ENCODE measurements around the gene BBOF1.

Gene BBOF1

DNA sequence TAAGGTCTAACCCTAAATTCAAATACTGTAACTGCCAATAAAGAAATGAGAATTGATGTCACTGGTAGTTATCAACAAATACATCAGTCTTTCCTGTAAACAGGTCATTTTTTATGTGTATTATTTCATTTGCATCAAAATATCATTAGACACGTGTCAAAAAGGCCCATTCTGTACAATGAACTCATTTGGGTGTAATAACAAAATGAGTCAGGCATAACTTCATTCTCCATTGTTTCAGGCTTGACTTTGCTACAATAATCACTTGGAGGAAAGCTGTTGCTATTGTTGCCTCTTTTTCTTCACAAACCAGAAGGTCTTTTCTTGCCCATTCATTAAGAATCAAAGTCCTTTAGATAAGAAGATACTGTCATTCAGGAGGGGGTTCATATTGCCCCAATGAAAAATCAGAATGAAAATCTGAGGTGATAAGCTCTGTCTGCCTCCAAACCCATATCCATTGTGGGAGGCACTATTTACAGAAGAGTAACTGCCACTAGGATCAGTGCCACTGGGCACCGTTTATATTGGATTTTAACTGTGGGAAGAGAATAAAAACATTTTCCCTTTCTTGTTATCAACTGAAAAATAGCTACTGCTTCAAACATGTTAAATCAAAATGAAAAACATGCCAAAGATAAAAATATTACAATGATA, 10.2 kb upstream of the BBOF1 start:
- TF ChIP-seq POLR2A (IDR thresholded peaks at IDR 0.05; ENCODE audit: low read length) (no peak), GATA1 (IDR thresholded peaks at IDR 0.05; ENCODE audit: low read depth, low read length) (no peak)
- DNase-seq: no peak

DNA sequence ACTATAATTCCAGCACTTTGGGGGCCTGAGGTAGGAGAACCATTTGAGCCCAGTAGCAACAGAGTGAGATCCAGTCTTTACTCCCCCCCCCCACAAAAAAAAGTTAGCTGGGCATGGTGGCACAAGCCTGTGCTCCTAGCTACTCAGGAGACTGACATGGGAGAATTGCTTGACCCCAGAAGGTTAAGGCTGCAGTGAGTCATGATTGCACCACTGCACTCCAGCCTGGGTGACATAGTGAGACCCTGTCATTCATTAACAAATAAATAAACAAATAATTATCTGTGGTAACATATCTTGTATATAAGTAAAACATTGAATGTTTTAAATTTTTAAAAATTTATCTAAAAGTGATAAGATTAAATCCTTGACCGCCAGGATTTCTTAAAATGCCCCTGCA, 4.8 kb upstream of the BBOF1 start:
- TF ChIP-seq POLR2A (IDR thresholded peaks at IDR 0.05; ENCODE audit: low read length) (no peak), GATA1 (IDR thresholded peaks at IDR 0.05; ENCODE audit: low read depth, low read length) (no peak)
- DNase-seq: no peak

DNA sequence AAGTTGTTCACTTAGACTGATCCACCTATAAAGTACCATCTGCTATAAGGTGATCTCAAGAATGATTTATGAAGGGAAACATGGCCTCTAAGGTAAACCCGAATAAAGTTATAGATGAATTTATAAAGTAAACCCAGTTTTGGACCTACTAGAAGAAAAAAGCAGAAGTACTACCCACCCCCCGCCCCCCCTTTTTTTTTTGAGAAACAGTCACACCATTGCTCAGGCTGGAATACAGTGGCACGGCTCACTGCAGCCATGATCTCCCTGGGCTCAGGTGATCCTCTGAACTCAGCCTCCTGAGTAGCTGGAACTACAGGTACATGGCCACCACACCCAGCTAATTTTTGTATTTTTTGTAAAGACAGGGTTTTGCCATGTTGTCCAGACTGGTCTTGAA, 4.0 kb upstream of the BBOF1 start:
- TF ChIP-seq POLR2A (IDR thresholded peaks at IDR 0.05; ENCODE audit: low read length) (no peak), GATA1 (IDR thresholded peaks at IDR 0.05; ENCODE audit: low read depth, low read length) (no peak)
- DNase-seq: no peak

- TF ChIP-seq GATA1 (IDR thresholded peaks at IDR 0.05; ENCODE audit: low read depth, low read length) (no peak), POLR2A (IDR thresholded peaks at IDR 0.05; ENCODE audit: low read length) (no peak)
Measured at GRCh38 chr14:74015963-74016362, 3.2 kb upstream of the BBOF1 start.

DNA sequence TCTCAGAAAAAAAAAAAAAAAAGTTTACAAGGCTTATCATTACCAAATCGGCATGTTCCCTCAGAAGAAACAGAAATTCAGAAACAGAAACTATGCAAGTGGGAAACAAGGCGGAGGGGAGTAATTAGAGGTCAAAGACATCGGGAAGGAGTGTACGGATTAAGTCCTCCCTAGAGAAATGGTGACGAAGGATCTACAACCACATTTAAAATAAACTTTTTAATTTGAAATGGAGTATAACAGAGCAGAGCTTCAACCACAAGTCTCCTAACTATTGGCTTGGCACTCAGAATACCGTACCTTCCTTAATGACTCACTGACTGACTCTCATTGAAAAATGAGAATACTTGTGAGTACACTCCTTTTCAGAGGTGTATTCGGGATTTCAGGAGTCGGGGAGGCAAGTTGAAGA, 969 bp upstream of the BBOF1 start:
- DNase-seq: peak; percentile 59 to 72
- no peak for TF ChIP-seq POLR2A (IDR thresholded peaks at IDR 0.05; ENCODE audit: low read length)
- TF ChIP-seq GATA1 (IDR thresholded peaks at IDR 0.05; ENCODE audit: low read depth, low read length): no peak

More at GRCh38 chr14:74015963-74016362, 3.2 kb upstream of the BBOF1 start:
- peak; percentile 34 to 45 for DNase-seq

DNA sequence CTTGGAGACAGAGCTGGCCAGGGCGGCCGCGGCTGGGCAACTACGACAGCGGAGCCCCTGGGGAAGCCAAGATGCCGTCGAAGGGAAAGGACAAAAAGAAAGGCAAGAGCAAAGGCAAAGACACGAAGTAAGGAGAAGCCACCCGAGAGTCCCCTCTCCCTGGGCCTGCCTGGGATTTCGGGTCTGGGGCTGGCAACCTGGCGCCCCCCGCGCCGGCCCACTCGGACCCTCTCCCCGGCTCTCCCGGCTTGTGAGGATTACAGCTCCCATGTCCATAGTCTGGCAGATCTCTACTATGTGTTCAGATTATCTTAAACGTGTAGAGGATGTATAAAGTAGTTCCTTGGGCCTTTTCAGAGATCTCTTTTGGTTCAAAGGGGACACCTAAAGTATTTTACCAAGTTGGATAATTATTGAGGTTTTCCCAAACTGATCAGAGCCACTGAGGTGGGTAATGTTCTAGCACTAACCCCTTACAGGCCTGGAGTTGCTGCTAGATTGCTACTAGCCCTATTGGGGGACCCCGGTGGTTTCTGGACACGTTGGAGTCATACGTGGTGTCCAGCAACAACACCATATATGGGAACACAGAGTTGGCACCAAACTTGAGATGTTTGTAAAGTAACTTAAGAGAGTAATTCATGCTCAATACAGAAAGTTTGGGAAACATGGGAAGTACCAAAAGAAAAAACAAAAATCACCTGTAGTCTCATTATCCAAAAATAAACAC, 424 bp downstream of the BBOF1 start:
- no peak for TF ChIP-seq GATA1 (IDR thresholded peaks at IDR 0.05; ENCODE audit: low read depth, low read length)
- no peak for TF ChIP-seq POLR2A (IDR thresholded peaks at IDR 0.05; ENCODE audit: low read length)
- peak; percentile 46 to 56 for DNase-seq

DNA sequence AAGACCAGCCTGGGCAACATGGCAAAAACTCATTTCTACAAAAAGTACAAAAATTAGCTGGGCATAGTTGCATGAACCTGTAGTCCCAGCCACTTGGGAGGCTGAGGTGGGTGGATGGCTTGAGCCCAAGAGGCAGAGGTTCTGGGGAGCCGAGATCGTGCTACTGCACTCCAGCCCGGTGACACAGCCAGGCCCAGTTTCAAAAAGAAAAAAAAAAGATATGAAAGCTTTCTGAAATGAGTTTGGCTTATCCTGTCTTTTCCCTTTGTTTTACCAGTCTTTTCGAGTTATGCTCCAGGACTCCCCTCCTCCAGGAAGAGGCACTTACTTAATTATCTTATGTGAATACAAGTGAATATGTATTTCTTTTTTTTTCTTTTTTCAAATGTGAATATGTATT, 3.2 kb downstream of the BBOF1 start:
- no peak for TF ChIP-seq POLR2A (IDR thresholded peaks at IDR 0.05; ENCODE audit: low read length)
- no peak for TF ChIP-seq GATA1 (IDR thresholded peaks at IDR 0.05; ENCODE audit: low read depth, low read length)
- peak in 1 of 2 experiments; percentile 12 for DNase-seq

- DNase-seq: no peak
Measured at GRCh38 chr14:74029136-74029535, 10.0 kb downstream of the BBOF1 start.

GRCh38 chr14:74034572-74034971, 15.4 kb downstream of the BBOF1 start:
- DNase-seq: no peak
- no peak for TF ChIP-seq POLR2A (IDR thresholded peaks at IDR 0.05; ENCODE audit: low read length)
- TF ChIP-seq GATA1 (IDR thresholded peaks at IDR 0.05; ENCODE audit: low read depth, low read length): no peak

More at GRCh38 chr14:74029136-74029535, 10.0 kb downstream of the BBOF1 start:
- TF ChIP-seq GATA1 (IDR thresholded peaks at IDR 0.05; ENCODE audit: low read depth, low read length) (no peak), POLR2A (IDR thresholded peaks at IDR 0.05; ENCODE audit: low read length) (no peak)

DNA sequence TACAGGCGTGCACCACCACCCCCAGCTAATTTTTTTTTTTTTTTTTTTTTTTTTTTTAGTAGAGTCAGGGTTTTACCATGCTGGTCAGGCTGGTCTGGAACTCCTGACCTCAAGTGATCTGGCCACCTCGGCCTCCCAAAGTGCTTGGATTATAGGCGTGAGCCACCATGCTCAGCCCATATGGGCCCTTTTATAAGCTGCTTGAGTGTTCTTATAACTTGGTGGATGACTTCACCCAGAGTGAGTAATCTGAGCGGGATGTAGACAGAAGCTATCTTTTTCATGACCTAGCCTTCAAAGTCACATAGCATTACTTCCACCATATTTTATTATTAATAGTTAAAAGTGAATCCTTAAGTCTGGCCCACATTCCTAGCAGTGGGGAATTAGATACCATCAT, 16.4 kb downstream of the BBOF1 start:
- DNase-seq: no peak
- TF ChIP-seq POLR2A (IDR thresholded peaks at IDR 0.05; ENCODE audit: low read length): no peak
- TF ChIP-seq GATA1 (IDR thresholded peaks at IDR 0.05; ENCODE audit: low read depth, low read length): no peak

- DNase-seq: peak; percentile 64 to 80
- no peak for TF ChIP-seq POLR2A (IDR thresholded peaks at IDR 0.05; ENCODE audit: low read length)
- no peak for TF ChIP-seq GATA1 (IDR thresholded peaks at IDR 0.05; ENCODE audit: low read depth, low read length)
Measured at GRCh38 chr14:74038020-74038859, 19.1 kb downstream of the BBOF1 start.

DNA sequence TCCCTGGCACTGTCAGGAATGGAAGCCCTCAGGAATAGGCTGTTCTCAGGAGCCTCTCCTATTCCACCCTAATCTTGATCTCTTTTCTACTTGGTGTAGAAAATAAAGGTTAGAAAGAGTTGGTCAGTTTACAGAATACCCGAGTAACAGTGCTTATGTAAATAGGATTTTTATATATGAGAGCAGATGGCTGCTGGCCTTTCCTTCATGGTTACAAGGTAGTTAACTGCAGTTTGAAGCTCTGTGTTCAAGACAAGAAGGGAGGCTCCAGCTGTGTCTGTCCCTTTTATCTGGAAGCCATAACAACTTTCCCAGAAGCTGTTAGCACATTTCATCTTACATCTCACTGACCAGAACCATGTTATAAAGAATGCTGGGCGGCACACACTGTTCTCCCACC, 23.1 kb downstream of the BBOF1 start:
- TF ChIP-seq POLR2A (IDR thresholded peaks at IDR 0.05; ENCODE audit: low read length): no peak
- TF ChIP-seq GATA1 (IDR thresholded peaks at IDR 0.05; ENCODE audit: low read depth, low read length): no peak
- no peak for DNase-seq

DNA sequence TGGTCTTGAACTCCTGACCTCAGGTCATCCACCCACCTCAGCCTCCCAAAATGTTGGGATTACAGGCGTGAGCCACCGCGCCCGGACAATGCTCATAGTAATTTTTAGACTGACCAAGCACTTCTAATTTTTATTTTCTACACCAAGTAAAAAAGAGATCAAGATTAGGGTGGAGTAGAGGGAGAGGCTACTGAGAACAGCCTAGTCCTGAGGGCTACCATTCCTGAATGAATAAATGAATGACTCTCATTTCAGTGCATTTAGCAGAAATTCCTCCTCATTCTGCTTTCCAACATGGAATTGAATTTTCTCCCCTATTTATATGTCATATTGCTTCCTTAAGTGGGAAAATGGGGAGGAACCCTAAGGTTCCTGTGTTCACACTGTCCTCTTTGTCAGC, 26.4 kb downstream of the BBOF1 start:
- no peak for DNase-seq
- TF ChIP-seq POLR2A (IDR thresholded peaks at IDR 0.05; ENCODE audit: low read length) (no peak), GATA1 (IDR thresholded peaks at IDR 0.05; ENCODE audit: low read depth, low read length) (no peak)

- TF ChIP-seq GATA1 (IDR thresholded peaks at IDR 0.05; ENCODE audit: low read depth, low read length): no peak
- TF ChIP-seq POLR2A (IDR thresholded peaks at IDR 0.05; ENCODE audit: low read length): no peak
- DNase-seq: peak in 1 of 2 experiments; percentile 9
Measured at GRCh38 chr14:74048281-74048680, 29.1 kb downstream of the BBOF1 start.
